GM12878 (cell line): Measurements from ENCODE around the gene CXCL9. TPM values are rescaled to one million over a fixed set of nuclear protein-coding genes. Genes with fewer than 3 reads are reported as not detected.
"Not testable (repeated sequence)": the region's sequence is repeated elsewhere in the genome, so short reads cannot be mapped to it uniquely, and the experiment has no call there.

Experiments
- ATAC-seq: fragments of 200-7000 bp; cut with Tn5 transposase; 3 replicates; pipeline ENCODE4 v1.9.1; 2020; ENCODE audit warnings: mild to moderate bottlenecking, moderate library complexity
- BruUV-seq: library from RNA; stranded (reverse); fragments of 400-500 nt; replicated peaks from 2 replicates; lab custom pipeline; 2021; lab: Mats Ljungman, UMichigan
- CTCF ChIA-PET: fragments of 300-600 bp; sonication (Branson Sonifier 250); formaldehyde crosslinking; extraction: SDS; loops from one replicate; lab custom pipeline; 2021; ENCODE audit warnings: inconsistent platforms; lab: Yijun Ruan, JAX
- POLR2A ChIA-PET: fragments of 350-600 bp; formaldehyde crosslinking; extraction: SDS; loops from one replicate; lab custom pipeline; 2021; ENCODE audit warnings: inconsistent platforms; lab: Charles Lee
- RAD21 ChIA-PET: fragments of 300-600 bp; sonication (Branson Sonifier 250); formaldehyde crosslinking; loops from one replicate; lab custom pipeline; 2023; ENCODE audit warnings: antibody characterized with exemption; ENCODE audit not compliant: unreplicated experiment; lab: Charles Lee
- SMC1A ChIA-PET: fragments of 300-600 bp; sonication (Branson Sonifier 250); formaldehyde crosslinking; loops from one replicate; lab custom pipeline; 2023; ENCODE audit not compliant: unreplicated experiment, uncharacterized antibody; lab: Charles Lee
- DNase-seq: peaks from one replicate; pipeline ENCODE4 v3.0.0-alpha.2; 2011; ENCODE audit warnings: low read depth, low spot score
- FAIRE-seq: peaks from 3 replicates; lab custom pipeline; 2011; peaks lifted over from hg19 to GRCh38; lab: Jason Lieb, UNC
- H2AFZ ChIP-seq: 2 replicates; pipeline ENCODE4 v1.6.0; 2011; ENCODE audit warnings: low read depth, low read length, control low read depth; ENCODE audit not compliant: control insufficient read depth
- H3K27ac ChIP-seq: 2 replicates; pipeline ENCODE4 v1.5.1; 2011; ENCODE audit warnings: control low read depth; ENCODE audit not compliant: control insufficient read depth, insufficient read depth
- H3K27me3 ChIP-seq, 2 experiments: replicated peaks in 1 of 2; 2 replicates each; pipeline versions ENCODE4 v1.6.0 to v1.6.1; 2011; ENCODE audit warnings: low read length in 1 of 2; ENCODE audit not compliant: control insufficient read depth in 2 of 2, insufficient read depth in 2 of 2
- H3K36me3 ChIP-seq, 2 experiments: 2 replicates each; pipeline ENCODE4 v1.5.1; 2011; ENCODE audit warnings: low read length in 1 of 2; ENCODE audit not compliant: control insufficient read depth in 2 of 2, insufficient read depth in 2 of 2
- H3K4me1 ChIP-seq: 2 replicates; pipeline ENCODE4 v1.6.1; 2011; ENCODE audit warnings: mild to moderate bottlenecking, low read length, moderate library complexity, mixed read lengths; ENCODE audit not compliant: control insufficient read depth, insufficient read depth
- H3K4me2 ChIP-seq: 2 replicates; pipeline ENCODE4 v1.6.0; 2011; ENCODE audit warnings: control low read depth; ENCODE audit not compliant: control insufficient read depth, insufficient read depth
- H3K4me3 ChIP-seq: fragments of 200-600 bp; sonication (generic); 2 replicates; pipeline ENCODE4 v1.5.1; 2016
- H3K79me2 ChIP-seq: 2 replicates; pipeline ENCODE4 v1.6.0; 2011; ENCODE audit warnings: low read length; ENCODE audit not compliant: control insufficient read depth, insufficient read depth
- H3K9ac ChIP-seq: 2 replicates; pipeline ENCODE4 v1.8.0; 2011; ENCODE audit warnings: low read length, control low read depth, mixed read lengths; ENCODE audit not compliant: control insufficient read depth, insufficient read depth
- H3K9me3 ChIP-seq: replicated peaks from 3 replicates; pipeline ENCODE4 v1.5.1; 2011; ENCODE audit warnings: mild to moderate bottlenecking, low read length; ENCODE audit not compliant: control insufficient read depth, insufficient read depth
- H4K20me1 ChIP-seq: 2 replicates; pipeline ENCODE4 v1.6.0; 2011; ENCODE audit not compliant: control insufficient read depth, insufficient read depth
- ATF3 ChIP-seq: IDR thresholded peaks from 2 replicates; pipeline ENCODE4 v1.6.1; 2011; ENCODE audit warnings: low read depth, mild to moderate bottlenecking, low read length, moderate library complexity, borderline replicate concordance; ENCODE audit errors: extremely low read depth
- CHD2 ChIP-seq: IDR thresholded peaks from 2 replicates; pipeline ENCODE4 v1.6.1; 2011; ENCODE audit warnings: low read depth, low read length, improper control_type of control experiment, borderline replicate concordance
- CREM ChIP-seq: IDR thresholded peaks from 2 replicates; pipeline ENCODE4 v1.6.1; 2014; ENCODE audit warnings: antibody characterized with exemption, low read depth
- FOXM1 ChIP-seq: IDR thresholded peaks from 2 replicates; pipeline ENCODE4 v1.6.1; 2012; ENCODE audit warnings: low read depth, mild to moderate bottlenecking, inconsistent platforms, low read length, moderate library complexity
- KLF5 ChIP-seq: fragments of 450-650 bp; IDR thresholded peaks from 2 replicates; pipeline ENCODE4 v1.6.1; 2014; ENCODE audit warnings: mild to moderate bottlenecking; ENCODE audit not compliant: partially characterized antibody
- MEF2A ChIP-seq: IDR thresholded peaks from 2 replicates; pipeline ENCODE4 v1.6.1; 2011; ENCODE audit warnings: low read depth, mild to moderate bottlenecking, low read length, moderate library complexity; ENCODE audit not compliant: insufficient read depth
- MYC ChIP-seq: IDR thresholded peaks from 2 replicates; pipeline ENCODE4 v1.6.1; 2011; ENCODE audit warnings: mild to moderate bottlenecking, low read length, moderate library complexity, inconsistent platforms; ENCODE audit not compliant: insufficient read depth, insufficient replicate concordance, insufficient read length, severe bottlenecking
- POLR2AphosphoS2 ChIP-seq: IDR thresholded peaks from 2 replicates; pipeline ENCODE4 v1.6.1; 2011; ENCODE audit warnings: low read depth, mild to moderate bottlenecking, low read length, improper control_type of control experiment, moderate library complexity
- RUNX3 ChIP-seq: IDR thresholded peaks from 2 replicates; pipeline ENCODE4 v1.6.1; 2012; ENCODE audit warnings: low read length, inconsistent platforms
- SRF ChIP-seq, 2 experiments: IDR thresholded peaks; 2 replicates each; pipeline ENCODE4 v1.6.1; 2011; ENCODE audit warnings: low read depth in 2 of 2, low read length in 2 of 2, mild to moderate bottlenecking in 1 of 2, moderate library complexity in 1 of 2
- TCF12 ChIP-seq: IDR thresholded peaks from 2 replicates; pipeline ENCODE4 v1.6.1; 2011; ENCODE audit warnings: low read depth, mild to moderate bottlenecking, low read length
- TCF7 ChIP-seq: IDR thresholded peaks from 2 replicates; pipeline ENCODE4 v1.6.1; 2014; ENCODE audit warnings: antibody characterized with exemption, borderline replicate concordance
- WGBS: methylation state at CpG from one replicate; pipeline ENCODE4 v1.1.6; 2016; ENCODE audit warnings: low lambda C conversion rate; ENCODE audit not compliant: insufficient replicate concordance, insufficient coverage; ENCODE audit errors: missing lambda C conversion rate; 5-methylcytosine and 5-hydroxymethylcytosine counted together
- in situ Hi-C: fragments of 300-500 bp; cut with MboI; formaldehyde crosslinking; loops from 9 replicates; pipeline ENCODE4 v1.14.3; 2018; ENCODE audit warnings: mixed read lengths
- intact Hi-C: fragments of 100-400 bp; cut with micrococcal nuclease; formaldehyde crosslinking; loops from one replicate; pipeline ENCODE4 v1.14.2; 2022; ENCODE audit not compliant: unreplicated experiment
- polyA plus RNA-seq, 11 experiments: library from polyadenylated mRNA; depleted of rRNA in 4 of 11; unstranded in 6 of 11; stranded (reverse) in 5 of 11; fragments of >200 nt; fragmentation: Nextera tagmentation in 4 of 11; fragmentation: Illumina TruSeq in 1 of 11; extraction: Ambion mirVana in 4 of 11; extraction: Trizol in 1 of 11; gene quantifications; 1 replicate in 1 of 11; 2 replicates in 10 of 11; pipeline versions ENCODE4 v1.2.1 to v1.2.3, GENCODE V29; 2011 to 2016; ENCODE audit warnings: inconsistent platforms in 2 of 11, missing spikeins in 2 of 11, low read depth in 1 of 11
- total RNA-seq, 4 experiments: library from RNA; depleted of rRNA in 3 of 4; stranded (reverse); fragments of >200 nt in 3 of 4; fragmentation: Illumina TruSeq in 1 of 4; extraction: Trizol in 1 of 4; gene quantifications; 2 replicates each; pipeline versions ENCODE4 v1.2.1 to v1.2.3, GENCODE V29; 2013 to 2021

The CXCL9 gene
- total and polyA plus RNA-seq, 10 of the 15 experiments (the other 5 are each of a cell fraction or from before 2014, with no cell fraction given) = 0.03 to 0.46 (median 0.22) TPM; not detected in 1

- in situ Hi-C loops, ATAC-seq, H3K9me3 ChIP-seq, DNase-seq, H3K27ac ChIP-seq, RAD21 ChIA-PET, H3K79me2 ChIP-seq, H3K9ac ChIP-seq, SMC1A ChIA-PET, H2AFZ ChIP-seq, H3K27me3 ChIP-seq, intact Hi-C loops, CTCF ChIA-PET, H3K4me1 ChIP-seq, H3K4me2 ChIP-seq, FAIRE-seq, H3K4me3 ChIP-seq, H4K20me1 ChIP-seq: not testable (repeated sequence)
- TSS peak; percentile 33 for BruUV-seq
- peak; percentile 14; the same call in 1 of the 2 replicates for TF ChIP-seq RUNX3
- peaks cover 6 to 27% of the 10 kb centered on the region in 2 experiments for H3K36me3 ChIP-seq
- POLR2A ChIA-PET = interaction anchor here (0.6 kb wide), 1 partner anchor 269 kb away, joined by 3 read pairs; no protein-coding TSS in a partner anchor
- 47% methylated on average over 5 of the region's 5 CpGs for WGBS
These were observed 52.5 kb downstream of the CXCL9 start for GRCh38 chr4:75954811-75955210.

- no peaks in the 10 kb centered on the region for H4K20me1 ChIP-seq
- RAD21 ChIA-PET = no interaction called here
- in situ Hi-C loops (no loop called here), intact Hi-C loops (no loop called here)
- no peak for DNase-seq
- H2AFZ ChIP-seq = no peak overlapping the region
- no peak for ATAC-seq
- TF ChIP-seq MYC = no peak
- TF ChIP-seq SRF (IDR thresholded peaks at IDR 0.05; ENCODE audit: low read depth in 2 of 2, low read length in 2 of 2) = no peak
- TF ChIP-seq CHD2 = no peak
- no peak for TF ChIP-seq MEF2A
- no peak for TF ChIP-seq POLR2AphosphoS2
- no peak for TF ChIP-seq TCF7
- TF ChIP-seq TCF12 = no peak
- TF ChIP-seq ATF3 = no peak
- no peak for TF ChIP-seq FOXM1
- no peak for TF ChIP-seq KLF5
- no peak for TF ChIP-seq CREM
- no peaks in the 10 kb centered on the region for H3K27me3 ChIP-seq
- WGBS = 21% methylated on average over 2 of the region's 2 CpGs
- CTCF ChIA-PET = interaction anchor here (0.8 kb wide), 1 partner anchor 12 kb away, joined by 3 read pairs; the partner anchor contains the start of gene NAAA
- no peak overlapping the region for H3K4me2 ChIP-seq
- H3K9ac ChIP-seq = no peak overlapping the region
- SMC1A ChIA-PET = interaction anchor here (1.4 to 1.5 kb wide), 2 partner anchors 42 to 45 kb away, joined by 3 to 4 read pairs; no protein-coding TSS in a partner anchor
- H3K36me3 ChIP-seq = peaks cover 6 to 28% of the 10 kb centered on the region in 2 experiments
- FAIRE-seq = no peak
- BruUV-seq = no TSS peak
- POLR2A ChIA-PET = no interaction called here
- H3K4me1 ChIP-seq = peaks cover 9% of the 10 kb centered on the region
- no peaks in the 10 kb centered on the region for H3K79me2 ChIP-seq
- no peak overlapping the region for H3K4me3 ChIP-seq
- no peak overlapping the region for H3K27ac ChIP-seq
- no peaks in the 10 kb centered on the region for H3K9me3 ChIP-seq
These were observed 53.8 kb downstream of the CXCL9 start for GRCh38 chr4:75953509-75953908.
